ENCODE data around the gene SAA2.
"Not testable (repeated sequence)": the region's sequence is repeated elsewhere in the genome, so short reads cannot be mapped to it uniquely, and the experiment has no call there.

SAA2 gene

GRCh38 chr11:18264035-18264434 is 15.6 kb upstream of the SAA2 start:
- TF ChIP-seq POLR2A (IDR thresholded peaks at IDR 0.05; ENCODE audit: low read length) (no peak), GATA1 (IDR thresholded peaks at IDR 0.05; ENCODE audit: low read depth, low read length) (no peak)
- no peak for DNase-seq

DNA sequence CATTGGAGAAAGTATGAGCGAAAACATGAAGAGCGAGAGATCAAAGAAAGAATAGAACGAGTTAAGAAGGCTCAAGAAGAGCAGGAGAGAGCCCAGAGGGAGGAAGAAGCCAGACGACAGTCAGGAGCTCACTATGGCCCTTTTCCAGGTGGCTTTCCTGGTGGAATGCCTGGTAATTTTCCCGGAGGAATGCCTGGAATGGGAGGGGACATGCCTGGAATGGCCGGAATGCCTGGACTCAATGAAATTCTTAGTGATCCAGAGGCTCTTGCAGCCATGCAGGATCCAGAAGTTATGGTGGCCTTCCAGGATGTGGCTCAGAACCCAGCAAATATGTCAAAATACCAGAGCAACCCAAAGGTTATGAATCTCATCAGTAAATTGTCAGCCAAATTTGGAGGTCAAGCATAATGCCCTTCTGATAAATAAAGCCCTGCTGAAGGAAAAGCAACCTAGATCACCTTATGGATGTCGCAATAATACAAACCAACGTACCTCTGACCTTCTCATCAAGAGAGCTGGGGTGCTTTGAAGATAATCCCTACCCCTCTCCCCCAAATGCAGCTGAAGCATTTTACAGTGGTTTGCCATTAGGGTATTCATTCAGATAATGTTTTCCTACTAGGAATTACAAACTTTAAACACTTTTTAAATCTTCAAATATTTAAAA is 14.3 kb upstream of the SAA2 start:
- DNase-seq: not testable (repeated sequence)

DNA sequence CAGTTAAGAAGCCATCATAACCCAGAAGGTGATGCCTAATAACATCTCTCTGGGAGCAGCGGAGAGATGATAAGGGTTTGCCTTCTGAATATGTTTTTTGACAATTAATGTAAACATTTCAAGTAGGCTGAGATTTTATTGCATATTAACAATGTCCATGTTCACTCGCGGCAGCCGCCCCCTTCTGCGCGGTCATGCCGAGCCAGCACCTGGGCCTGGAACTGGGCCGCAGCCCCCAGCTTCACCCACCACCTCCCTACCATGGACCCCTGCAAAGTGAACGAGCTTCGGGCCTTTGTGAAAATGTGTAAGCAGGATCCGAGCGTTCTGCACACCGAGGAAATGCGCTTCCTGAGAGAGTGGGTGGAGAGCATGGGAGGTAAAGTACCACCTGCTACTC is 13.3 kb upstream of the SAA2 start:
- no peak for DNase-seq
- no peak for TF ChIP-seq GATA1 (IDR thresholded peaks at IDR 0.05; ENCODE audit: low read depth, low read length)
- TF ChIP-seq POLR2A (IDR thresholded peaks at IDR 0.05; ENCODE audit: low read length): no peak

GRCh38 chr11:18259259-18259658 is 10.8 kb upstream of the SAA2 start:
- DNase-seq: no peak
- no peak for TF ChIP-seq POLR2A (IDR thresholded peaks at IDR 0.05; ENCODE audit: low read length)
- no peak for TF ChIP-seq GATA1 (IDR thresholded peaks at IDR 0.05; ENCODE audit: low read depth, low read length)

GRCh38 chr11:18254781-18255361 is 6.4 kb upstream of the SAA2 start:
- no peak for TF ChIP-seq GATA1 (IDR thresholded peaks at IDR 0.05; ENCODE audit: low read depth, low read length)
- DNase-seq: no peak

DNA sequence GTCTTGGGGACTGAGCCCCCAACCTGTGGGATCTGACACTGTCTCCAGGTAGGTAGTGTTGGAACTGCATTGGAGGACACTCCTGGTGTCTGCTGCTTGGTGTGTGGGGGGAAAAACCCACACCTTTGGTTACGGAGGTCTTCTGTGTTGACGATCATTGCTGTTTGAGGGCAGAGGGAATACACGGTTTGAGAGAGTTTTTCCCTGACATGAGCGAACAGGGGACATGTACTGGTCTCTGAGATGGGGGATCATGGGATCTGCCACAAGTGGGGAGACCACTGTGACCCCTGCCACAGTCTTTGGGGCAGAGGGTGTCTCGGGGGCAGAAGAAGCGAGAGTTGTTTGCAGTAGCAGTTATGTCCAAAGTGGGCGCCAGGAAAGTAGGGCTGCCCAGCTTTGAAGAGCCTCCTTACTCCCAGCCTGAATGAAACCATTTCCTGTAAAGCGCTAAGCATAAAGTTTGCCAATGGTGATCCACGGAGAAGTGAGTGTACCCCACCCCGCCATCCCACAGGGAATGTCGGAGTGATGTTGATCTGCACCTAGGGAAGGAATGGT is 5.4 kb upstream of the SAA2 start:
- no peak for TF ChIP-seq POLR2A (IDR thresholded peaks at IDR 0.05; ENCODE audit: low read length)
- no peak for TF ChIP-seq GATA1 (IDR thresholded peaks at IDR 0.05; ENCODE audit: low read depth, low read length)
- no peak for DNase-seq

- no peak for DNase-seq
Measured at GRCh38 chr11:18253233-18253632, 4.8 kb upstream of the SAA2 start.

GRCh38 chr11:18247191-18247581 is 1.3 kb downstream of the SAA2 start:
- DNase-seq: not testable (repeated sequence)

More at GRCh38 chr11:18253233-18253632, 4.8 kb upstream of the SAA2 start:
- TF ChIP-seq POLR2A (IDR thresholded peaks at IDR 0.05; ENCODE audit: low read length) (no peak), GATA1 (IDR thresholded peaks at IDR 0.05; ENCODE audit: low read depth, low read length) (no peak)

GRCh38 chr11:18246379-18247190 is 1.9 kb downstream of the SAA2 start:
- DNase-seq: not testable (repeated sequence)

DNA sequence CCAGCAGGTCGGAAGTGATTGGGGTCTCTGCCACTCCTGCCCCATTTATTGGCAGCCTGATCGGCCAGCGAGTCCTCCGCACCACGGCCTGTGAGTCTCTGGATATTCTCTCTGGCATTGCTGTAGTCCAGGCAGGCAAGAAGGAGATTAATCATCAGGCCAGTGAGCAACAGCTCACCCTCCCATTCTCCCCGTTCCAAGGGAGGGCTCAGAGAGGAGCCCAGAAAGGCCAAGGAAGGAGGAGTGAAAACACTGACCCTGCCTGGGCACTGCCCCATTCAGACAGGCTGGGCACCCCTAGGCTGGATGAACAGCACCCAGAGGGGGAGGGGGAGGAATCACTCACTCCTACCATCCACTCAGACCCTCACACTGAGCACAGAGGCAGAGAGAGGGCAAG is 3.1 kb downstream of the SAA2 start:
- no peak for DNase-seq
- TF ChIP-seq GATA1 (IDR thresholded peaks at IDR 0.05; ENCODE audit: low read depth, low read length): no peak
- no peak for TF ChIP-seq POLR2A (IDR thresholded peaks at IDR 0.05; ENCODE audit: low read length)

GRCh38 chr11:18243783-18244362 is 4.6 kb downstream of the SAA2 start:
- peak; percentile 74 to 85 for DNase-seq
- TF ChIP-seq GATA1 (IDR thresholded peaks at IDR 0.05; ENCODE audit: low read depth, low read length) (no peak), POLR2A (IDR thresholded peaks at IDR 0.05; ENCODE audit: low read length) (no peak)

GRCh38 chr11:18239655-18240054 is 8.8 kb downstream of the SAA2 start:
- no peak for TF ChIP-seq POLR2A (IDR thresholded peaks at IDR 0.05; ENCODE audit: low read length)
- no peak for TF ChIP-seq GATA1 (IDR thresholded peaks at IDR 0.05; ENCODE audit: low read depth, low read length)

DNA sequence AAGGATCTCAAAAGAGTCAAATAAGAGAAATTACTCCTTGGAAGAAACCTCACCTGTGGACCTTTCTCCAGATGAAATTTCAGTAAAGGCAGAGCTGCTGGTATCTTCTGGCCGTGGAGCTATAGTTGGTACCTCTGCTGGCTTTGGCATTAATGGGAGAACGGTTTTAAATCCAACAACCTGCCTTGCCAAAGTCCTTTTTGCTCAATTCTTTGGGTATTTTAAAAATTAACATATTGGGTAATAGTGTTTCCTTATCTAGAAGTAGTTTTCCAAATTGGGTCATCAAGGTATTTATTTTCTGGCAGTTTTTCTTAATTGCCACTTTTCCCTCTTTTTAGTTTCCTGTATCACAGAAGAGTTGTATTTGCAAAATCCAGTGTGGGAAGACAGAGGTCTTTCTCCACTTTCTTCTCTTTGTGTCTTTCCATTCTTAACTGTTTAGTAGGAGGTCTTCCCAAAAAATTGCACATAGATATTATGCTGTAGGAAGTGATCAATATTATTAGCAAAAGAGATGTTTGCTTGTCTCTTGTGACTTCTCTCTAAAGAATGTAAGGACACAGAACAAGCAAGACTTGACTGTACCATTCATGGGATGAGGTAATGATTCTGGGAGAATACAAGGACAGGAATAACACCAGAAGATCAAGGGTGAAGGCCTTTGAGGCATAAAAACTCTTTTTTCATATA is 11.7 kb downstream of the SAA2 start, which contains the start of gene SAA4:
Gene SAA4, minus strand, starts transcription at position 139 of the 693 bp plus-strand sequence. CDS start 876 bp downstream, outside the sequence.
- TF ChIP-seq GATA1 (IDR thresholded peaks at IDR 0.05; ENCODE audit: low read depth, low read length) (no peak), POLR2A (IDR thresholded peaks at IDR 0.05; ENCODE audit: low read length) (no peak)
- no peak for DNase-seq

More at GRCh38 chr11:18239655-18240054, 8.8 kb downstream of the SAA2 start:
- no peak for DNase-seq

Data from erythroblast (primary cell).